Measurements from ENCODE around the gene CHST7. TPM values are rescaled to one million over a fixed set of nuclear protein-coding genes. Genes with fewer than 3 reads are reported as not detected.
A peak's percentile ranks its signal among the peaks of the same experiment; 100 is the strongest.

The CHST7 gene
- total RNA-seq, 4 donors from 2014 or later = 4.9 to 10.3 (median 7.6) TPM

DNA sequence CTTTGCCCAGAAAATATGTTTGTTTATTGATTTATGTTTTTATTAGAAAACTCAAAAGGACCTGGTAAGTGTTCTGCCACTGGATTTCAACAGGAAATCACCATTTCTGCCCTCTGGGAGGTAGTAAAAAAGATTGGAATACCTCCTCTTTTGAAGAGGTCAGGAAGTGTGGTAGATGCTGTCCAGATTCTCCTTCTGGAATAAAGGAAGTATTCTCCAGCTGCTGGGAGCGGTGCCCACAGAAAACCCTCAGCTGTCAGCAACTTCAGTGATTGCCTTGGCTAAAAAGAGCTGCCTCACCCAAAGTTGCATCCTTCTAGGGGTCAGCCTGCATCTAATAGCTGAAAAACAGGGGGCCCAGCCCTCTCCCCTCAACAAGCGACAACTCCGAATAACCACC, 14.5 kb upstream of the CHST7 start:
- TF ChIP-seq EP300 (IDR thresholded peaks at IDR 0.05; ENCODE audit: low read depth) (no peak), POLR2A (IDR thresholded peaks at IDR 0.05) (no peak), POLR2AphosphoS5 (IDR thresholded peaks at IDR 0.05) (no peak)
- TF ChIP-seq, protein P1, sequence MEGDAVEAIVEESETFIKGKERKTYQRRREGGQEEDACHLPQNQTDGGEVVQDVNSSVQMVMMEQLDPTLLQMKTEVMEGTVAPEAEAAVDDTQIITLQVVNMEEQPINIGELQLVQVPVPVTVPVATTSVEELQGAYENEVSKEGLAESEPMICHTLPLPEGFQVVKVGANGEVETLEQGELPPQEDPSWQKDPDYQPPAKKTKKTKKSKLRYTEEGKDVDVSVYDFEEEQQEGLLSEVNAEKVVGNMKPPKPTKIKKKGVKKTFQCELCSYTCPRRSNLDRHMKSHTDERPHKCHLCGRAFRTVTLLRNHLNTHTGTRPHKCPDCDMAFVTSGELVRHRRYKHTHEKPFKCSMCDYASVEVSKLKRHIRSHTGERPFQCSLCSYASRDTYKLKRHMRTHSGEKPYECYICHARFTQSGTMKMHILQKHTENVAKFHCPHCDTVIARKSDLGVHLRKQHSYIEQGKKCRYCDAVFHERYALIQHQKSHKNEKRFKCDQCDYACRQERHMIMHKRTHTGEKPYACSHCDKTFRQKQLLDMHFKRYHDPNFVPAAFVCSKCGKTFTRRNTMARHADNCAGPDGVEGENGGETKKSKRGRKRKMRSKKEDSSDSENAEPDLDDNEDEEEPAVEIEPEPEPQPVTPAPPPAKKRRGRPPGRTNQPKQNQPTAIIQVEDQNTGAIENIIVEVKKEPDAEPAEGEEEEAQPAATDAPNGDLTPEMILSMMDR (IDR thresholded peaks at IDR 0.05) = no peak
- Histone ChIP-seq H3K4me3 (no peak overlapping the region), H3K36me3 (no peaks in the 10 kb centered on the region), H3K9me3 (no peaks in the 10 kb centered on the region), H3K27ac (no peak overlapping the region), H3K4me1 (peaks cover 0 to 5% (median 0%) of the 10 kb centered on the region in 4 donors), H3K27me3 (no peaks in the 10 kb centered on the region)
- in situ Hi-C loops (cut with MboI; ENCODE audit: low pct_ligation_motif_present in 1 of 4, low pct_unique_long_range_greater_than_20kb in 1 of 4, low sequenced_read_pairs in 3 of 4) (loop anchor here in 1 of 4 donors (25.0 kb wide), 1 partner anchor 228 kb away; no protein-coding TSS in a partner anchor), intact Hi-C loops (cut with DNase I; ENCODE audit: low total_unique reads) (no loop called here)
- 93% methylated on average over 3 of the region's 3 CpGs; no CpG with 5 or more reads in 1 of the 2 donors for WGBS, 2 donors (ENCODE audit: low coverage in 1 of 2)
- no peak for DNase-seq

DNA sequence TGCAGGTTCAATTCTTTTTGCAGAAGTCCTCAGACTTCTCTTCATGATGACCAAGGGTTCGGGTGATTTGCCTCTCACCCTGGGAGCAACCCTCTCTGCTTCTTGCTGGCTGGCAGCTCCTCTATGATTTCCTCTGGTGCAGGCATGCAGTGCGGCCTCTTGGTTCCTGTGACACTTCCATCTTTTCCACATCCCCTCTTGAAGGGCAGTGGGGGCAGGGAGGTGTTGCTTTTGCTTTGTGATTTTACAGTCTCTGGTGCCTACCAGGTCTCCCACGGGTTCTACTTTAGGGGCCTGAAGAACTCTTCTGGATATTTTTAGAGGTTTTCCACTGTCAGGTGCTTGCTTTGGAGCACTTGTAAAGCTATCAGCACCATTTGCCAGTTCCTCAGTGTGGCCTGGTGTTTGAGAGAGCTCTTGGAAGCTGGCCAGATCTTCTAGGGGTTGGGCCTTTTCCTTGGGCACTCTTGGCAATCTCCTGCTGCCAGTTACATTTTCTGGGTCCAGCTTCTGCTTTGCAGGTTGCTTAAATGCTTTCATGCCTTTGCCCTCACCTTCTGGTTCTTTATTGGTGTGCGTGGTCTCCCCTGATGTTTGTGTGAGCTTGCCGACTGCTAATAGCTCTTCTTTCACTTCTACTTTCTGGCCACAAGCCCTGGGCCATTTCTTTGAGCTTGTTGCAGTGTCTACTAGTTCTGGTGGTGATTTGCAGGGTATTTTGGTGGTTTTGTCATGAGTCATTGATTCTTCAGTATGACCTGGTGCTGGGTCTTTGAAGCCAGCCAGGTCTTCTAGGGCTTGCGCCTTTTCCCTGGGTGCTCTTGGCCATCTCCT, 11.5 kb upstream of the CHST7 start:
- no peaks in the 10 kb centered on the region for H3K27me3 ChIP-seq
- in situ Hi-C loops (cut with MboI; ENCODE audit: low pct_ligation_motif_present in 1 of 4, low pct_unique_long_range_greater_than_20kb in 1 of 4, low sequenced_read_pairs in 3 of 4) (loop anchor here in 1 of 4 donors (25.0 kb wide), 1 partner anchor 225 kb away; no protein-coding TSS in a partner anchor), intact Hi-C loops (cut with DNase I; ENCODE audit: low total_unique reads) (no loop called here)
- no peaks in the 10 kb centered on the region for H3K9me3 ChIP-seq
- TF ChIP-seq POLR2A (IDR thresholded peaks at IDR 0.05) = no peak
- TF ChIP-seq EP300 (IDR thresholded peaks at IDR 0.05; ENCODE audit: low read depth) = no peak
- TF ChIP-seq, protein P1 (IDR thresholded peaks at IDR 0.05) = no peak
- TF ChIP-seq POLR2AphosphoS5 (IDR thresholded peaks at IDR 0.05) = no peak
- H3K4me1 ChIP-seq = peaks cover 0 to 5% (median 0%) of the 10 kb centered on the region in 4 donors
- 65% methylated on average over 6 of the region's 6 CpGs; no CpG with 5 or more reads in 1 of the 2 donors for WGBS, 2 donors (ENCODE audit: low coverage in 1 of 2)
- no peak overlapping the region for H3K4me3 ChIP-seq
- no peaks in the 10 kb centered on the region for H3K36me3 ChIP-seq
- H3K27ac ChIP-seq = peak overlapping the region in 1 of 4 donors; percentile 17
- DNase-seq = peak; percentile 24

DNA sequence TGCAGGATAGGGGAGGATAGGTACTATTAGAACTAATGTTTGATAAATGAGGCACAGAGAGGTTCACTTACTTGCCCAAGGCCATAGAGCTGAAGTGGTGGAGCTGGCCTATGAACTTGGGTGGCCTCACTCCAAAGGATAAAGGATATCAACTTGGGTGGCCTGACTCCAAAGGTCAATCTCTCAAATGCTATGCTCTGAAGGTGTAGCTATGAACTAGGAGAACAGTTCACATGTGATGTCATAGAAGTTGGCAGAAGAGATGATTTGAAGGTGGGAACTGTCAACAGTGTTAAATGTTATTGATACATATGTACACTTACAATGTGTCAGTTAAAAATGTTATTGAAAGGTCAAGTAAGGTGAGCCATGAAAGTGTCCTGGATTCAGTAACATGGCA, 6.2 kb upstream of the CHST7 start:
- no peaks in the 10 kb centered on the region for H3K36me3 ChIP-seq
- no peak overlapping the region for H3K27ac ChIP-seq
- DNase-seq = no peak
- no peaks in the 10 kb centered on the region for H3K4me1 ChIP-seq
- in situ Hi-C loops (cut with MboI; ENCODE audit: low pct_ligation_motif_present in 1 of 4, low pct_unique_long_range_greater_than_20kb in 1 of 4, low sequenced_read_pairs in 3 of 4) (loop anchor here in 1 of 4 donors (25.0 kb wide), 1 partner anchor 220 kb away; no protein-coding TSS in a partner anchor), intact Hi-C loops (cut with DNase I; ENCODE audit: low total_unique reads) (no loop called here)
- no peaks in the 10 kb centered on the region for H3K9me3 ChIP-seq
- TF ChIP-seq POLR2A (IDR thresholded peaks at IDR 0.05) (no peak), POLR2AphosphoS5 (IDR thresholded peaks at IDR 0.05) (no peak), EP300 (IDR thresholded peaks at IDR 0.05; ENCODE audit: low read depth) (no peak)
- TF ChIP-seq, protein P1 (IDR thresholded peaks at IDR 0.05) = no peak
- no peaks in the 10 kb centered on the region for H3K27me3 ChIP-seq
- no peak overlapping the region for H3K4me3 ChIP-seq

- TF ChIP-seq, protein P1 (IDR thresholded peaks at IDR 0.05) = no peak
- TF ChIP-seq EP300 (IDR thresholded peaks at IDR 0.05; ENCODE audit: low read depth) = no peak
- no peak for TF ChIP-seq POLR2AphosphoS5 (IDR thresholded peaks at IDR 0.05)
- TF ChIP-seq POLR2A (IDR thresholded peaks at IDR 0.05) = no peak
- Histone ChIP-seq H3K27ac (no peak overlapping the region), H3K4me1 (peaks cover 0 to 7% (median 3%) of the 10 kb centered on the region in 4 donors), H3K4me3 (no peak overlapping the region), H3K27me3 (peaks cover under 1% of the 10 kb centered on the region), H3K36me3 (no peaks in the 10 kb centered on the region), H3K9me3 (no peaks in the 10 kb centered on the region)
- DNase-seq = no peak
- in situ Hi-C loops (cut with MboI; ENCODE audit: low pct_ligation_motif_present in 1 of 4, low pct_unique_long_range_greater_than_20kb in 1 of 4, low sequenced_read_pairs in 3 of 4) (loop anchor here in 1 of 4 donors (25.0 kb wide), 1 partner anchor 218 kb away; no protein-coding TSS in a partner anchor), intact Hi-C loops (cut with DNase I; ENCODE audit: low total_unique reads) (no loop called here)
Measured at GRCh38 chrX:46569621-46570020, 3.9 kb upstream of the CHST7 start.
